Superior temporal gyrus (tissue), 1 donor: ENCODE measurements around the gene MRPS23.

Experiments used
- DNase-seq: peaks from one replicate; pipeline ENCODE4 v3.0.0-alpha.2; 2016; ENCODE audit errors: extremely low spot score

Gene MRPS23

DNA sequence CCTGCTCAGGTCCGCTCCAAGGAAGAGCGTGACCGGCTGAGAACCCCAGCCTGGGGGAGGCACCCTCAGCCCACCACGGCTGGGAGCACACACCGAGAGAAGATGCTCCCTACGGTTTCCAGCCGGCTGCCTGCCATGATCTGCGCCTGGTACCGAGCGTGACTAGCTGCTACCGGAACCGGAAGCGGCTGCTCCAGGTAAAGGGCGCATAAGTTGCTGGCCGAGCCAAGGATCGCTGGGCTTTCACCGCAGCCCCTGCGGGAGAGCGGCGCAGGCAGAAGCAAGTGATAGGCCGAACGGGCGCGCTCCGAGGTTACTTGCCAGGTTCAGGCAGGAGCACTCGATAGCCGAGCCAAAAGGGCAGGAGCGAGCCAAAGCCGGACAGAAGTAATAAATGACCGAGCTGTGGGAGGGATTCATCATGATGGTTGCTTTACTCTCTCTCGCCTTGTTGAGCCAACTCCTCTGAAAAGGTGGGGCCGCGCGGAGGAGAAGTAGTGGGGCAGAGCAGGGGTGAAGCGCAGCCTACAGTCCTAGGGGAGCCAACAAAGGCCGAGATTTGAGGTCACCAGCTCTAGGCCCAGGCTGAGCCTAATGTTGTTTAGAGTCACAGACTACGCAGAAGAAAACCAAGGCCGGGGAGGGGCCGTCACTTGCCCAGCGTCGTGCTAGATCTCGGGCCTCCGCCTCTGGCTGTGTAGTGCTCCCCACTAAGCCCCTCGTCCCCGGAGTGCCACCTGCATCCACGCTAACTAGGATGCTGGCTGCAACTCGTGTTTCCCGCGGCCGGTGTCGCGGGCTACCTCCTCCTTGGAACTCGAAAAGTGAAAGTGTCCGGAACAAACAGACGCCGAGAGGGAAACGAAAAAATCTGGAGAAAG lies at the start of gene MRPS23:
Gene MRPS23, minus strand, starts transcription at position 171 of the 881 bp plus-strand sequence. Its CDS starts 34 bp downstream, at position 137.
- DNase-seq = peak; percentile 99

- DNase-seq = no peak
Observed at GRCh38 chr17:57899391-57899790, 49.5 kb upstream of the MRPS23 start.

- peak; percentile 65 for DNase-seq
Observed at GRCh38 chr17:57898487-57899311, 48.9 kb upstream of the MRPS23 start.

DNA sequence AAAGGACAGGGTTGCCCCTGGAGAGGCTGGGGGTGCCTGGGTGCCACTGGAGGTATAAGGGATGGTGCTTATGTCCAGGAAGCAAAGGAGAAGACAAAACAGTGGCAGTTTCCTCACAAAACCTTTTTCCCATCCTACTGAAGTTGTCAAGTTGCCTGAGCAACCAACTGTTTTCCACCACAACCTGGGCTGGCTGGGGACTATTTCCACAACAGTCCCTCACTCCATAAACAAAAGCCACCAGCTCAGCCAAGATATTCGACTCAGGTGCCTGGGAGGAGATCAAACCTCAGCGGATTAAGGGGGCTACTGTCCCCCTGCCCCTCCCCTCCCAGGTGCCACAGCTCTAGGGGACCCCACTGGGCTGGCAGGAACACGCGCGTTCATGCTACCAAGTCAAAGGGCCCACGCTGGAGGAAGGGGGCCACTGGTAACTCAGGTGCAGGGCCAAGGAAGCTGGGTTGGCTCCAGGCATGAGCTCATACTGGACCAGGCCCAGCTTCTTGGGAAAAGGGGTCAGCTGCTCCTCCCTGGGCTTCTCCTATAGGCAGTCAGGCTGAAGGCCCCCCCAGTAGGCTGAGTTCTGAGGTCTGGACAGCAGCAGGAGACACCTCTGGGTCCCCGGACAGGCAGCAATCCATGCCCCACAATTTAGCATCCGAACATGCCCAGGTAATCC lies 45.7 kb upstream of the MRPS23 start:
- no peak for DNase-seq

GRCh38 chr17:57894848-57895247 lies 45.0 kb upstream of the MRPS23 start:
- DNase-seq = no peak

GRCh38 chr17:57892820-57893595 lies 43.2 kb upstream of the MRPS23 start:
- DNase-seq = peak; percentile 90

GRCh38 chr17:57892146-57892819 lies 42.4 kb upstream of the MRPS23 start:
- peak; percentile 82 for DNase-seq

- DNase-seq = no peak
Observed at GRCh38 chr17:57890857-57891232, 41.0 kb upstream of the MRPS23 start.

GRCh38 chr17:57889892-57890856 lies 40.3 kb upstream of the MRPS23 start:
- DNase-seq = no peak

DNA sequence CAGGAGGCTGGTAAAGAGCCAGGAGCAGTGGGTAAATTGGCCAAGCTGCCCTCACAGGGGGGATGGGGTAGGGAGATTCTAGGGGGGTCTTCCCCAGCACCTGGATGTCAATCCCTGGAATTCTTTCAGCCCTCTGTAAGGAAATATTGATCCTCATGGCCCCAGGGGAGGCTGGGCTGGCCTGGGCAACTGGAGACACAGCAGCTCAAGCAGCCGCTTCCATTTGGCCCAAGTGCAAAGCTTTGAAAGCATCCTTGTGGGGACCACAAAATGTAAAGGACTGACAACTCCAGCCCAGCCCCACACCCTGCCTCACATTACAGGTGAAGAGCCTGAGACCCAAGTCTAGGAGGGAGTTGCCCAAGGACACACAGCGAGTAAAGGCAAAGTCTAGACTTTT lies 39.4 kb upstream of the MRPS23 start:
- no peak for DNase-seq

GRCh38 chr17:57888311-57889216 lies 38.7 kb upstream of the MRPS23 start:
- DNase-seq = no peak

GRCh38 chr17:57887161-57887560 lies 37.3 kb upstream of the MRPS23 start:
- no peak for DNase-seq

GRCh38 chr17:57886020-57886419 lies 36.2 kb upstream of the MRPS23 start:
- DNase-seq = no peak

GRCh38 chr17:57885148-57885915 lies 35.5 kb upstream of the MRPS23 start:
- DNase-seq = no peak

DNA sequence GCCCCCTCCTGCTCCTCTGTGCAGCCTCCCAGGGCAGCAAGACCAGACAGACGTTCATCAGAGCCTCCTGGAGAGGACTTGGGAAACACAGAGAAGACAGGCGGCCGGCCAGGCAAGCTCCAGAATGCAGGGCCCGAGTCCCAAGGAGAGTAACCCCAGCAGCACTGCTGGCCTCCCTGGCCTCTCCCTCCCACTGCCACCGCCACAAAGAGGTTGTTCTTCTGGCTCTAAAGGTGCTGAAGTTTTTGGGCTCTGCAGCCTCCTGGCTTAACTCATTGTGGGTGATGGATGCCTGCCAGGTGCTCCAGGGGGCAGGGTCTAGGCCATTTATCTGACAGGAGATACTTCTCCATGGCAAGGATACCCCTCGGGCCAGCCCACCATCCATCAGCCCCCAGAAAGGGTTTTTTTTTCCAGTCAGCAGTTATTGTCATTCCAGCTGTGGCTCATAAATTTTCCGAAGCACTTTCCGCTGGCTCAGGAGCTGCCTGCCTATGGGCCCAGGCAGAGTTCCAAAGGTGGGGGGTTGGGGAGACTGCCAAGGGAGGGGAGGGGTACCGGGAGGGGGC lies 32.0 kb upstream of the MRPS23 start:
- no peak for DNase-seq

GRCh38 chr17:57881143-57881542 lies 31.3 kb upstream of the MRPS23 start:
- no peak for DNase-seq

DNA sequence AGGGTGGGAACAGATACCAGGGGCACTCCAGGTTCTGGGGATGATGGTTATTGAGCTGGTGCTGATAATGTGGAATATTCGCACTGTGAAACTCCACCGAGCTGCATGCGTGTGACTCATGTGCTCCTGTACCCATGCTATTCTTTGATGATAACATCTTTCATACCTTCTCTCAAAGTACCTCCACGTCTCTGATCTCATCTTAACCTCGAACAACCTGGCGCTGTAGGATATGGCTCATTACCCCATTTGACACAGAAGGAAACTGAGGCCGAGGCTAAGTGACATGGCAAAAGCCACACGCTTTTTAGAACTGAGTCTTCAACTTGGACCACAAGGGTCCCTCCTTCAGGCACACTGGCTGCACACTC lies 30.2 kb upstream of the MRPS23 start:
- no peak for DNase-seq
